Neutrophil (primary cell): ENCODE results near the gene RPTOR.

ENCODE experiments used
- H3K27ac ChIP-seq: fragments of 200-600 bp; sonication (generic); 2 replicates; pipeline ENCODE4 v1.5.1; 2016; ENCODE audit warnings: mild to moderate bottlenecking, moderate library complexity
- H3K27me3 ChIP-seq: fragments of 200-600 bp; sonication (generic); 2 replicates; pipeline ENCODE4 v1.6.0; 2016; ENCODE audit warnings: mild to moderate bottlenecking
- H3K36me3 ChIP-seq: fragments of 200-600 bp; sonication (generic); 2 replicates; pipeline ENCODE4 v1.5.1; 2017
- H3K4me1 ChIP-seq, 2 experiments: fragments of 200-600 bp in 1 of 2; sonication (generic) in 1 of 2; 1 replicate in 1 of 2; 2 replicates in 1 of 2; pipeline versions ENCODE4 v1.5.1 to v1.6.1; 2013 to 2016; ENCODE audit warnings: low read depth in 1 of 2, low read length in 1 of 2, mild to moderate bottlenecking in 1 of 2, moderate library complexity in 1 of 2; ENCODE audit not compliant: control insufficient read depth in 1 of 2, insufficient read depth in 1 of 2
- H3K4me3 ChIP-seq, 2 experiments: fragments of 200-600 bp in 1 of 2; sonication (generic) in 1 of 2; 1 replicate in 1 of 2; 2 replicates in 1 of 2; pipeline ENCODE4 v1.5.1; 2013 to 2016; ENCODE audit warnings: low read depth in 1 of 2, low read length in 1 of 2, mild to moderate bottlenecking in 1 of 2, moderate library complexity in 1 of 2
- H3K9me3 ChIP-seq: fragments of 200-600 bp; sonication (generic); 2 replicates; pipeline ENCODE4 v1.5.1; 2016
- TF ChIP-seq, protein P1 (sequence below): fragments of 200-600 bp; sonication (generic); IDR thresholded peaks from 2 replicates; pipeline ENCODE4 v1.5.1; 2016; ENCODE audit warnings: antibody characterized with exemption

The RPTOR gene

DNA sequence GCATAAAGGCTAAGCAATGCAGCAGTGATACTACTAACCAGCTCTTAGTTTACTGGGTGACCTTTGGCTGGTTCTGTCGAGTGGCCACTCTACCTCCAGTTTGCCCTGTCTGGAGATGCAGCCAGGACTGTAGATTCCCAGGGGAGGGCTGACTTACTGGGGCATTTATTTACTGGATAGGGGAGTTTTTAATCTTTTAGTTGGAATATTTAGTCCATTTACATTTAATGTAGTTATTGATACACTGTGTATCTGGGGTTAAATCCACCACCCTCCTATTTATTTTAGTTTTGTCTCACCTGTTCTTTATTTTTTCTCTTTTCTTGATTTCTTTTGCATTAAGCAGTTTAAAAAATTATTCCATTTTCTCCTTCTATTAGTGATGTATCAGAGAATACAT, 112.9 kb downstream of the RPTOR start:
- Histone ChIP-seq H3K27ac (no peak overlapping the region), H3K36me3 (no peaks in the 10 kb centered on the region), H3K9me3 (no peaks in the 10 kb centered on the region), H3K27me3 (no peaks in the 10 kb centered on the region), H3K4me1 (no peaks in the 10 kb centered on the region), H3K4me3 (no peak overlapping the region)
- TF ChIP-seq, protein P1, sequence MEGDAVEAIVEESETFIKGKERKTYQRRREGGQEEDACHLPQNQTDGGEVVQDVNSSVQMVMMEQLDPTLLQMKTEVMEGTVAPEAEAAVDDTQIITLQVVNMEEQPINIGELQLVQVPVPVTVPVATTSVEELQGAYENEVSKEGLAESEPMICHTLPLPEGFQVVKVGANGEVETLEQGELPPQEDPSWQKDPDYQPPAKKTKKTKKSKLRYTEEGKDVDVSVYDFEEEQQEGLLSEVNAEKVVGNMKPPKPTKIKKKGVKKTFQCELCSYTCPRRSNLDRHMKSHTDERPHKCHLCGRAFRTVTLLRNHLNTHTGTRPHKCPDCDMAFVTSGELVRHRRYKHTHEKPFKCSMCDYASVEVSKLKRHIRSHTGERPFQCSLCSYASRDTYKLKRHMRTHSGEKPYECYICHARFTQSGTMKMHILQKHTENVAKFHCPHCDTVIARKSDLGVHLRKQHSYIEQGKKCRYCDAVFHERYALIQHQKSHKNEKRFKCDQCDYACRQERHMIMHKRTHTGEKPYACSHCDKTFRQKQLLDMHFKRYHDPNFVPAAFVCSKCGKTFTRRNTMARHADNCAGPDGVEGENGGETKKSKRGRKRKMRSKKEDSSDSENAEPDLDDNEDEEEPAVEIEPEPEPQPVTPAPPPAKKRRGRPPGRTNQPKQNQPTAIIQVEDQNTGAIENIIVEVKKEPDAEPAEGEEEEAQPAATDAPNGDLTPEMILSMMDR, result no peak

DNA sequence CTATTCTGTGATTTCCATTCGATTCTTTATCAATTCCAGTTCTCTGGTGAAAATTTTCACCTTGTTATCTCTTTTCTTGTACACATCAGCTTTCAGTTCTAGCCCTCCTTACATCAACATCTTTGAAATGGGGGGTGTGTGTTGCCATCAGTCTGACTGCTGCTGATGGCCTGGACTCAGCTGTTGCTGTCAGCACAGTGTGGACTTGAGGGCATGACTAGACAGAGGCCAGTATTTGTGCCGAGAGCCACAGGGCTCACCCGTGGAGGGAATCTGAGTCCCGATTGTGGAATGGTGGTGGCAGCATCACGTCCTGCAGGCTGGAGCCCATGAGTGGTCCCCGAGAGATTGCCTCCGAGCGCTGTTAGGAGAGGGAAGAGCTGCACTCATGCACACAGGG, 114.2 kb downstream of the RPTOR start:
- H3K4me3 ChIP-seq, result no peak overlapping the region
- no peak overlapping the region for H3K27ac ChIP-seq
- H3K27me3 ChIP-seq, result no peaks in the 10 kb centered on the region
- no peaks in the 10 kb centered on the region for H3K4me1 ChIP-seq
- TF ChIP-seq, protein P1, result no peak
- no peaks in the 10 kb centered on the region for H3K36me3 ChIP-seq
- no peaks in the 10 kb centered on the region for H3K9me3 ChIP-seq

DNA sequence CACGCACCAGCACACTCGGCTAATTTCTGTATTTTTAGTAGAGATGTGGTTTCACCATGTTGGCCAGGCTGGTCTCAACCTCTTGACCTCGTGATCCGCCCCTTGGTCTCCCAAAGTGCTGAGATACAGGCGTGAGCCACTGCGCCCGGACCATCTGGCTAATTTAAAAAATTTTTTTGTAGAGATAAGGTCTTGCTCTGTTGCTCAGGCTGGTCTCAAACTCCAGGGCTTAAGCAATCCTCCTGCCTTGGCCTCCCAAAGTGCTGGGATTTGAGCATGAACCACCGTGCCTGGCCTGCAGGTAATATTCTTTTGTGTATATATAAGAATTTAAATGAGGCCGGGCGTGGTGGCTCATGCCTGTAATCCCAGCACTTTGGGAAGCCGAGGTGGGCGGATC, 115.0 kb downstream of the RPTOR start:
- Histone ChIP-seq H3K9me3 (no peaks in the 10 kb centered on the region), H3K4me1 (peaks cover 5 to 8% of the 10 kb centered on the region in 2 experiments), H3K36me3 (no peaks in the 10 kb centered on the region), H3K4me3 (no peak overlapping the region), H3K27me3 (no peaks in the 10 kb centered on the region), H3K27ac (no peak overlapping the region)
- TF ChIP-seq, protein P1, result no peak

DNA sequence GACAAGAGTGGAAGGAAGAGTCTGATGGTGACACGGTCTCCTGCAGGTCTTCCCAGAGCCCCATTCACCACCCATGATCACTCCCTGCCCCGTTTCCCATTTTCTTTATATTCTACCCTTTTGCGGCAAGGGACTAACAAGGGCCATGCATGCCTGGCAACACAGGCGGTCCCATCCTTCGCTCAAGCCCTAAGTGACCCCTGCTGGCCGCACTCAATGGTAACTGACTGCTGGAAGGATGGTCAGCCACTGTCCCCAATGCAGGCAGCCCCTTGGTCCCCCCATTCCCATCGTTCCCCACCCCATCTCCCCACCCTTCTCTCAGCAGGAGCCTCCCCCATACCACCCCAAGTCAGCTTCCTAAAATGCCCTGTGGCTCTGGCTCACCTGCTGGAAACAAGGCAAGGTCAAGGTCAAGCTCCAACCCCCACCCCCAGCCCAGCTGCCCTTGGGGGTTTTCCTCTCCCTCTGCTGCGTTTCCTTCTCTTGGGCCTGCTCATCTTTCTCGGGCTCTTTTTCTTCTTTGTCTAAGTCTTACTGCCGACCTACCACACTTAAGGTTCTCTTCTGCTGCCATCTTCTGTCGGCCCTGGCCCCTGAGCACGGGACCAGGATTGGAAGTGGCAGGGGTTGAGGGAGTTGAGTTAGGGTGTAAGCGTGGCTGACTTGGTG, 116.0 kb downstream of the RPTOR start:
- Histone ChIP-seq H3K36me3 (no peaks in the 10 kb centered on the region), H3K27ac (no peak overlapping the region), H3K27me3 (no peaks in the 10 kb centered on the region), H3K4me1 (peaks cover 10 to 13% of the 10 kb centered on the region in 2 experiments), H3K9me3 (no peaks in the 10 kb centered on the region), H3K4me3 (no peak overlapping the region)
- TF ChIP-seq, protein P1, result no peak

DNA sequence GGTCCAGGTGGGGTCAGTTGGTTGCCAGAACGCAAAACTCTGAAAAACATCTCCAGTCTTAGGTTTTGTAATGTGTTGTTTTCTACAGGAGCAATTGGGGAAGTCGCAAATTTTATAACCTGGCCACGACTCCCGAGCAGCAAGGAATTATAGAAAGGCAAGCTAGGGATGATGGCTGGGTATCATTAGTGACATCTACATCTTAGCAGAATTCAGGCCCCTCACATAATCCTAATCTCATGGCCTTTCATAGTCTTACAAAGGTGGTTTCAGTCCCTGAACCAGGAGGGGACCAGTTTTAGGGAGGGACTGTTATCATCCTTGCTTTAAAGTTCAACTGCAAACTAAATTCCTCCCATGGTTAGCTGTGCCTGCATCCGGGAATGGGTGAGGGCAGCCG, 117.9 kb downstream of the RPTOR start:
- TF ChIP-seq, protein P1, result no peak
- no peak overlapping the region for H3K27ac ChIP-seq
- no peaks in the 10 kb centered on the region for H3K27me3 ChIP-seq
- H3K4me3 ChIP-seq, result no peak overlapping the region
- H3K4me1 ChIP-seq, result peaks cover 10 to 13% of the 10 kb centered on the region in 2 experiments
- no peaks in the 10 kb centered on the region for H3K9me3 ChIP-seq
- H3K36me3 ChIP-seq, result no peaks in the 10 kb centered on the region
